Amniotic epithelial cell (primary cell): ENCODE results near the gene DHRS4.
"Not testable (repeated sequence)": the region's sequence is repeated elsewhere in the genome, so short reads cannot be mapped to it uniquely, and the experiment has no call there.

Experiments
- DNase-seq: peaks from one replicate; pipeline ENCODE4 v3.0.0-alpha.2; 2010; ENCODE audit warnings: low read depth

DHRS4 gene

GRCh38 chr14:23984891-23985602 is 31.5 kb downstream of the DHRS4 start:
- DNase-seq = peak; percentile 99

GRCh38 chr14:23988223-23988606 is 34.6 kb downstream of the DHRS4 start:
- not testable (repeated sequence) for DNase-seq

GRCh38 chr14:23988607-23989363 is 35.2 kb downstream of the DHRS4 start, which contains the start of gene DHRS4L2:
Gene DHRS4L2 (plus strand): TSS chr14:23988929. CDS start chr14:23988948, 19 bp downstream.
- DNase-seq = peak; percentile 39

GRCh38 chr14:23989734-23990445 is 36.3 kb downstream of the DHRS4 start:
- DNase-seq = not testable (repeated sequence)

GRCh38 chr14:23990961-23991360 is 37.4 kb downstream of the DHRS4 start:
- not testable (repeated sequence) for DNase-seq

- DNase-seq = not testable (repeated sequence)
Measured at GRCh38 chr14:23993042-23993441, 39.5 kb downstream of the DHRS4 start.

- not testable (repeated sequence) for DNase-seq
Measured at GRCh38 chr14:23996009-23996408, 42.4 kb downstream of the DHRS4 start.

- DNase-seq = not testable (repeated sequence)
Measured at GRCh38 chr14:23996825-23997224, 43.3 kb downstream of the DHRS4 start.

GRCh38 chr14:23999640-24000039 is 46.1 kb downstream of the DHRS4 start:
- not testable (repeated sequence) for DNase-seq

GRCh38 chr14:24001078-24001477 is 47.5 kb downstream of the DHRS4 start:
- not testable (repeated sequence) for DNase-seq

GRCh38 chr14:24001679-24002078 is 48.1 kb downstream of the DHRS4 start:
- not testable (repeated sequence) for DNase-seq

- not testable (repeated sequence) for DNase-seq
Measured at GRCh38 chr14:24006471-24006816, 52.9 kb downstream of the DHRS4 start.

- peak; percentile 10 for DNase-seq
Measured at GRCh38 chr14:24006817-24007652, 53.5 kb downstream of the DHRS4 start.

- no peak for DNase-seq
Measured at GRCh38 chr14:24011051-24011450, 57.5 kb downstream of the DHRS4 start.

GRCh38 chr14:24012726-24013273 is 59.2 kb downstream of the DHRS4 start:
- DNase-seq = not testable (repeated sequence)

- peak; percentile 54 for DNase-seq
Measured at GRCh38 chr14:24013654-24014514, 60.3 kb downstream of the DHRS4 start.

- DNase-seq = not testable (repeated sequence)
Measured at GRCh38 chr14:24015745-24016144, 62.2 kb downstream of the DHRS4 start.
